Fibroblast of skin of right biceps (primary cell): ENCODE data around the gene DUSP16.
A peak's percentile ranks its signal among the peaks of the same experiment; 100 is the strongest.
"Not testable (repeated sequence)": the region's sequence is repeated elsewhere in the genome, so short reads cannot be mapped to it uniquely, and the experiment has no call there.

Source experiments
- DNase-seq: peaks from one replicate; pipeline ENCODE4 v3.0.0-alpha.2; 2013

DUSP16 gene

GRCh38 chr12:12519354-12519998 lies 43.2 kb downstream of the DUSP16 start:
- DNase-seq = no peak

- peak; percentile 18 for DNase-seq
Measured at GRCh38 chr12:12518919-12519318, 43.7 kb downstream of the DUSP16 start.

GRCh38 chr12:12518464-12518845 lies 44.2 kb downstream of the DUSP16 start:
- DNase-seq = no peak

GRCh38 chr12:12513416-12514006 lies 49.2 kb downstream of the DUSP16 start:
- no peak for DNase-seq

- no peak for DNase-seq
Measured at GRCh38 chr12:12511895-12512711, 50.6 kb downstream of the DUSP16 start.

GRCh38 chr12:12511021-12511783 lies 51.5 kb downstream of the DUSP16 start:
- DNase-seq = peak; percentile 18

GRCh38 chr12:12510551-12510950 lies 52.1 kb downstream of the DUSP16 start:
- DNase-seq = no peak

GRCh38 chr12:12510141-12510540 lies 52.5 kb downstream of the DUSP16 start:
- peak; percentile 88 for DNase-seq

GRCh38 chr12:12508612-12509011 lies 54.1 kb downstream of the DUSP16 start:
- DNase-seq = peak; percentile 39

GRCh38 chr12:12507121-12507520 lies 55.5 kb downstream of the DUSP16 start:
- DNase-seq = no peak

GRCh38 chr12:12506496-12506890 lies 56.2 kb downstream of the DUSP16 start:
- DNase-seq = peak; percentile 28

- peak; percentile 84 for DNase-seq
Measured at GRCh38 chr12:12505544-12506495, 56.8 kb downstream of the DUSP16 start.

GRCh38 chr12:12503384-12504078 lies 59.1 kb downstream of the DUSP16 start:
- no peak for DNase-seq

- no peak for DNase-seq
Measured at GRCh38 chr12:12502815-12503151, 59.9 kb downstream of the DUSP16 start.

GRCh38 chr12:12502130-12502814 lies 60.4 kb downstream of the DUSP16 start:
- DNase-seq = not testable (repeated sequence)

- DNase-seq = no peak
Measured at GRCh38 chr12:12501121-12501520, 61.5 kb downstream of the DUSP16 start.

- no peak for DNase-seq
Measured at GRCh38 chr12:12499909-12500604, 62.6 kb downstream of the DUSP16 start.

- DNase-seq = no peak
Measured at GRCh38 chr12:12498210-12498609, 64.5 kb downstream of the DUSP16 start.

- no peak for DNase-seq
Measured at GRCh38 chr12:12495536-12495935, 67.1 kb downstream of the DUSP16 start.

GRCh38 chr12:12492547-12492946 lies 70.1 kb downstream of the DUSP16 start:
- no peak for DNase-seq
